HG02973 (cell line): ENCODE results near the gene ZNF22.

Experiments used
- ATAC-seq: cut with Tn5 transposase; IDR thresholded peaks from one replicate; pipeline ENCODE4 v1.9.1; 2021; ENCODE audit warnings: moderate library complexity; ENCODE audit not compliant: unreplicated experiment

Gene ZNF22

GRCh38 chr10:44975431-44976331, 25.0 kb upstream of the ZNF22 start:
- ATAC-seq: no peak

GRCh38 chr10:44976352-44977198, 24.1 kb upstream of the ZNF22 start:
- no peak for ATAC-seq

GRCh38 chr10:44977287-44978212, 23.2 kb upstream of the ZNF22 start:
- ATAC-seq: no peak

DNA sequence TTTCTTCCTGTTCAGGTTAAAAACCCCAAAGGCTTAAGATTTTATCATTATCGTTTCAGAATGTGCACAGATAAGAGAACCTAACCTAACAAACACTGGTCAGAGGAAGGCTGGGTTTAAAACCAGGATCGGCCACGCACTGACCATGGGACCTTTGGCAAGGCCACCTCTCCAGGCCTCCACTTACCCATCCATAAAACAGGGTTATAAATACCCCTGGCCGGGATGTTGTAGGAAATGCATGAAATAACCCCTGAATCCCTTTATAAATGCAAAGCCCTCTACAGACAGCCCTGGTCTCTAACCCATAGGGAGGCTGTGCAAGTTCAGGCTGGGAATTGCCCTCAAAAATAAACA, 22.5 kb upstream of the ZNF22 start:
- ATAC-seq: no peak

DNA sequence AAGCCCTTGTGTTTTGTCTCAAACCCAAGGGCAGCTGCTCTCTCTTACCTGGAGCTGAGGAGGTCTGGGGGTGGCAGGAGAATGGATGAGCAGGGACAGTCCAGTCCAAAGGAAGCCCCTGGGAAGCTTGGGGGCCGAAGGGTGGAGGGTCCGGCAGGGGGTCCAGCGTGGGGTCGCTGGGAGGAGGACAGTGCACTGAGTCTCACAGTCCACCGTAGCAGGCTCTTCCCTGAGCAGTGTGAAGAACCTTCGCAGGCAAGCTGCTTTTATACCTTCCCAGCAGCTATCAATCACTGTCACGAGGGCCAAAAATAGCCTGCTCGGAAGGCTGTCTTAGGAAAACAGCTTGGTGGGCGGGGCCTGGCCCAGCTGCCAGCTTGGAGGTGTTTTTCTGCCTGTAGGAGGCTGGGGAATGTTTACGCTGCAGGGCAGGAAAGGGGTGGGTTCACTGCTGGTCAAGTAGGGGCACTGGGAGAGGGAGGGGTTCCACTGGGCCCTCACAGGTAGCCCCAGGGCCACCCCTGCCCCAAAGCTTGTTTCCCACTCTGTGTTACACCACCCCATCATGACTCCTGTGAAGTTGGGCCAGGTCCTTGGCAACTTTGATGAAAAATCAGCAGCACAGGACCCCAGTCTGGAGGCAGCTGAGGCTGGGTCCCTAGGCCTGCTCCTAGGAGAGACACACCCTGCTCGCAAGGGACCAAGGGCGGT, 22.0 kb upstream of the ZNF22 start, which contains the start of gene DEPP1:
Gene DEPP1 (minus strand): TSS at position 240 of the 711 bp plus-strand sequence. CDS start 779 bp downstream, outside the sequence.
- ATAC-seq: no peak

GRCh38 chr10:44979281-44980191, 21.2 kb upstream of the ZNF22 start:
- no peak for ATAC-seq

GRCh38 chr10:44980309-44981171, 20.2 kb upstream of the ZNF22 start:
- ATAC-seq: no peak

DNA sequence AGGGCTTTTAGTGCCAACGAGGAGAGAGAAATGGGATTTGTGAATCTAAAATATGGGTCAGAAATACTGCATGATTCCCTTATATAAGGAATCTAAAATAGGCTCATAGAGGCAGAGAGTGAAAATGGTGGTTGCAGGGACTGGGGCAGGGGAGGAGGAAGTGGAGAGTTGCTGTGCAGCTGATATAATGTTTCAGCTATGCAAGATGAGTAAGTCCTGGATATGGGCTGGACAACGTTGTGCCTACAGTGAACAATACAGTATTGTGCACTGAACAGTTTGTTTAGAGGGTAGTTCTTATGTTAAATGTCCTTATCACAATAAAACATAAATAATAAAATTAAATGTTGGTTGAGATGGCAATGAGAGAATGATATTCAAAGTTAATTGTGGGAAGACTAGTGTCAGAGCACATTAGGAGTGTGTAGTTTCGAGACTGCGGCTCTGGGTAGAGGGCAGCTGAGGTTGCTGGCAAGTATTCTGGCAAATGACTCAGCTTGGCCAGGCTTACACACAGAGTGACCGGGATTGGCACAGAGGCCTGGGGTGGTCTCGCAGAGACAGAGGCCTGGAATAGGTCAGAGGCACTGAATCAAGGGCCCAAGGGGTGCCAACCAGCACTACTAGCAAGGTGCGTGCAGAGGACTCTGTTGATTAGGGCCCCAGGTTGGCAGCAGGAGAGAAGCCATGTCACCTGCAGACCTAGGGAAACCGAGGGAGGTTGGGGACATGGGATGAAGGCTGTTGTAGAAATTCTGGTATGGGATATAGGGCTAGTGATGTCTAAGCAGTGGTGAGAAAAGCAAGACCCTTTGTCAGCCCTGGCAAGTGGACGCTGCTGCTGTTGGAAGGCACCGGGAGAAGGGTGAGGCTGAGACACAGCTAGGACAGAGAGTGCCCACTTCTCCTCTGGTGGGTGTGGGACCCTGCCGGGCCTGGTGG, 19.3 kb upstream of the ZNF22 start:
- ATAC-seq: no peak

DNA sequence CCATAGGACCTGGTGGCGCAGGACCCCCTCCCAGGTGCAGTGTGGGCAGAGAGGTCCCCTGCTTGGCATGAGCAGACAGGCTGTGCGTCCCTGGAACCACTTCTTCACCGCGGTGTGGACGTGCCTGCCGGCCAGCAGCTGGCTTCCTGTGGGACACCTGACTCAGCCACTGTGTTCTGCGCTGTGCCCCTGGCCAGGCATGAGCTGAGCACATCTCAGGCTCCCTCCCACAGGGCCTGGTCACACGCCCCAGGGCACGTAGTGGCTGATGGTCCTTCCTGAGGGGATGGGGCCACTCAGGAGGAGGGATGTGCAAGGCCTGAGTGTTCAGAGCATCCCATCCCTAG, 18.6 kb upstream of the ZNF22 start:
- ATAC-seq: no peak

DNA sequence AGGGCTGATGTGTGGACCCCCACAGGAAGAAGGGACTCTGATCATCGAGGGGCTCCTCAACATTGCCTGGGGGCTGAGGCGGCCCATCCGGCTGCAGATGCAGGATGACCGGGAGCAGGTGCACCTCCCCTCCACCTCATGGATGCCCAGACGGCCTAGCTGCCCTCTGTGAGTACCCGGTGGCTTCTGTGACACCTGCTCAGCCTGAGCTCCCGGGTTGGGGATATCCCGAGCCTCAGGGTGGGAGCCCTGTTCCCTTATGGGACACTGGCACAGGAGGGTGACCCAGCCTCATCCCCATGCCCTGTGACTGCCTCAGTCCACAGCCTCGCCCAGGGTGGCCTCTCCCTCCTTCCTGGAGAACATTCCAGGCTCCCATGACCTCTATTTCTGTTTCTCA, 18.2 kb upstream of the ZNF22 start:
- no peak for ATAC-seq

GRCh38 chr10:44983066-44983894, 17.4 kb upstream of the ZNF22 start:
- no peak for ATAC-seq

DNA sequence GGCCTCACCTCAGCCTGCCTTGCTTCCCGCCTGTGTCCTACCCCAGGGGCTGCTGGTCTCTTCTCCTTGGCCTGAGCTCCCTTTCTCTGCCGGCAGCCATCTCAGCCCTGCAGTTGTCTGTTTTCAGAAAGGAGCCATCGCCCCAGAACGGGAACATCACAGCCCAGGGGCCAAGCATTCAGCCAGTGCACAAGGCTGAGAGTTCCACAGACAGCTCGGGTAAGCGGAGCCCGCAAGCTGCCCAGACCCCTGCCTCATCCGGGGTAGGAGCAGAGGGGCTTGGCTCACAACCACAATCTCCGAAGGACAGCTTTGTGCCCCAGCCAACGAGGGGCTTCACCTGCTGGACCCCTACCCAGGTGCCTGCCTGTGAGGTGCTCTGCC, 16.8 kb upstream of the ZNF22 start:
- no peak for ATAC-seq

DNA sequence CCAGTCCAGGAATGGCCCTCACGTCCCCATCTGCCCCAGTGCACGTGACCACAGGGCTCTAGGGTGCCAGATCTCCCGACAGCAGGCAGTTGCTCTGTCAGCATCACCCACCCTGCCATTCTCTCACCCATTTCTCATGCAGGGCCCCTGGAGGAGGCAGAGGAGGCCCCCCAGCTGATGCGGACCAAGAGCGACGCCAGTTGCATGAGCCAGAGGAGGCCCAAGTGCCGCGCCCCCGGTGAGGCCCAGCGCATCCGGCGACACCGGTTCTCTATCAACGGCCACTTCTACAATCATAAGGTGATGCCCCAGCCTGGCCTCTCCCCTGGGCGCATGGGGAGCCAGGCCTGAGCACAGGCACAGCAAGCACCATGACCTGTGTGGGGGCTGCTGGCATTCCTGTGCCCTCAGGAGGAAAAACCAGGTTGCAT, 16.0 kb upstream of the ZNF22 start:
- no peak for ATAC-seq

- ATAC-seq: no peak
Measured at GRCh38 chr10:44985175-44985681, 15.5 kb upstream of the ZNF22 start.

DNA sequence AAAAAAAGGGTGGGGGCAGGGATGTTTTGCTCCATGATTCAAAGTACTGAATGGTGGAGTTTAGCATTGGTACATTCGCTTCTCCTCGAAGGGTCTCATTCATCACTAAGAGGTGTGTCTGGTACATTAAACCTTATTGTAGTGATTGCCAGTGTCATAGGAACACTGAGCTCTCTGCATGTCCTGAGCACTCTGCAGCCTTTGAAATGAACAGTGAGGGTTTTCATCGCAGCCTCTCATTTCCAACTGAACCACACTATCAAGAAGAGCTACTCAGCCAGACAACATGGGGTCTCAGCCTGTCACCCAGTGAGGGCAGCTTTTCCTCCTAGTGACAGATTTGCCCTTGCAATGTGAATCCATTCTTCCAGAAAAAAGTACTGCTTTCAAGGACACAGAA, 14.5 kb upstream of the ZNF22 start:
- no peak for ATAC-seq

DNA sequence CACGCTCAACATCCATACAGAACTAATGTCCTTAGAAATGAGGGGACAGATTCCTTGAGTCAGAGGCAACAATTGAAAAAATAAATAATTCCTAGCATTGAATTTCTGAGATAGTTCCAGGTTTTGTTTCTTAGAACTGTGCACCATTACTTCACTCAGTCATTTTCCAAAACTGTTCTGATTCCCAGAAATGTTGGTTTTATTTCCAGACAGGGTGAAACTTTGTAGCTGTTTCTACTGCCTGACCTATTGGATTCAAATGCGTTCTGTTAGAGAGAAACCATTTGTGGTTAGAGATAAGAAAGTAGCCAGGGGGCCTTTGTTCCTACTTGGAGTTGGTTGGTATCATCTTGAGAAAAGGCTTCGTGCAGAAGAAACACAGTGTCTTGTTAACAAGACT, 14.1 kb upstream of the ZNF22 start:
- ATAC-seq: no peak
